Measurements from ENCODE around the gene FAM120A.

The FAM120A gene

GRCh38 chr9:93468763-93469456 is 17.4 kb downstream of the FAM120A start:
- no peak overlapping the region for H3K4me3 ChIP-seq (ENCODE audit: low read depth, low read length)
- no peak for TF ChIP-seq CTCF (IDR thresholded peaks at IDR 0.05; ENCODE audit: borderline replicate concordance, insufficient read depth, low read depth, low read length)

- no peak for TF ChIP-seq CTCF (IDR thresholded peaks at IDR 0.05; ENCODE audit: borderline replicate concordance, insufficient read depth, low read depth, low read length)
- H3K4me3 ChIP-seq (ENCODE audit: low read depth, low read length): no peak overlapping the region
Observed at GRCh38 chr9:93470391-93470790, 18.9 kb downstream of the FAM120A start.

GRCh38 chr9:93471124-93471523 is 19.6 kb downstream of the FAM120A start:
- TF ChIP-seq CTCF (IDR thresholded peaks at IDR 0.05; ENCODE audit: borderline replicate concordance, insufficient read depth, low read depth, low read length): no peak

GRCh38 chr9:93473411-93473810 is 21.9 kb downstream of the FAM120A start:
- TF ChIP-seq CTCF (IDR thresholded peaks at IDR 0.05; ENCODE audit: borderline replicate concordance, insufficient read depth, low read depth, low read length): no peak
- H3K4me3 ChIP-seq (ENCODE audit: low read depth, low read length): no peak overlapping the region

More at GRCh38 chr9:93471124-93471523, 19.6 kb downstream of the FAM120A start:
- H3K4me3 ChIP-seq (ENCODE audit: low read depth, low read length): no peak overlapping the region

GRCh38 chr9:93475108-93475507 is 23.6 kb downstream of the FAM120A start:
- no peak overlapping the region for H3K4me3 ChIP-seq (ENCODE audit: low read depth, low read length)
- TF ChIP-seq CTCF (IDR thresholded peaks at IDR 0.05; ENCODE audit: borderline replicate concordance, insufficient read depth, low read depth, low read length): no peak

GRCh38 chr9:93475856-93476255 is 24.4 kb downstream of the FAM120A start:
- H3K4me3 ChIP-seq (ENCODE audit: low read depth, low read length): no peak overlapping the region
- TF ChIP-seq CTCF (IDR thresholded peaks at IDR 0.05; ENCODE audit: borderline replicate concordance, insufficient read depth, low read depth, low read length): no peak

GRCh38 chr9:93476924-93477323 is 25.4 kb downstream of the FAM120A start:
- H3K4me3 ChIP-seq (ENCODE audit: low read depth, low read length): no peak overlapping the region
- TF ChIP-seq CTCF (IDR thresholded peaks at IDR 0.05; ENCODE audit: borderline replicate concordance, insufficient read depth, low read depth, low read length): no peak
